ENCODE data around the gene ABLIM1.
A peak's percentile ranks its signal among the peaks of the same experiment; 100 is the strongest.
"Not testable (repeated sequence)": the region's sequence is repeated elsewhere in the genome, so short reads cannot be mapped to it uniquely, and the experiment has no call there.

Gene ABLIM1

GRCh38 chr10:114658175-114658574 is at the start of gene ABLIM1:
ABLIM1 (minus strand) TSS chr10:114658275; CDS start chr10:114658200, 75 bp downstream.
- Histone ChIP-seq H3K4me3 (ENCODE audit: low read depth, low read length) (no peak within 1 kb of the TSS), H3K27ac (ENCODE audit: low read depth, low read length) (no peak within 1 kb of the TSS), H3K9me3 (ENCODE audit: control insufficient read depth, insufficient read depth, low read length) (no peaks in the 10 kb centered on the region), H3K4me1 (ENCODE audit: control insufficient read depth, insufficient read depth, low read length) (peaks cover 8% of the 10 kb centered on the region), H3K27me3 (ENCODE audit: control insufficient read depth, insufficient read depth, low read length) (no peaks in the 10 kb centered on the region), H3K9ac (ENCODE audit: low read depth, low read length) (no peak within 1 kb of the TSS), H3K36me3 (ENCODE audit: control insufficient read depth, insufficient read depth, low read length) (no peaks in the 10 kb centered on the region)

DNA sequence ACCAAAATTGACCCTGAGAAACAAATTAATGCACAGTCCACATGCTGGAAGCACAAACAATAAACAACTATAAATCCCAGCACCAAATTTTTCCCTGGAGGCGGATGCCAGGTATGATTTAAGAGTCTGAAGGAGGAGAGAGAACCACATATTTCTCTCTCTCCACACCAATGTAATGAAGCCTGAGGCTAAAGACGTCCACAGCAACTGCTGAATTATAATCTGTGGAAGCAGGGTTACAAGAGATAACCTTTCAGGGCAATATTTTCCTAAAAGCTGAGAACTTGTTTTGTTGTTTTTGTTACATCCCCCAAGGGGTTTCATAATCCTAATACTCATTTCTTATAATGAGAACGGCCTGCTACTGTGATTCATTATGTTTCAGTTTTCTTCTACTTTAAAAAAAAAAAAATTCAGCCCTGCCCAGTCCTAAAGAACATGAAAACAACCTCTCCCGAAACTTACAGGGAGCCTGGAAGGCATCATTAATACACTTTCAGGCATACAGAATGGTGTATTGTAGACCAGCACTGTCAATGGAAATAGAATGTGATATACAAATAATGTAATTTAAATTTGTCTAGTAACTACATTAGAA is 48.5 kb upstream of the ABLIM1 start:
- Histone ChIP-seq H3K36me3 (ENCODE audit: control insufficient read depth, insufficient read depth, low read length) (no peaks in the 10 kb centered on the region), H3K4me3 (ENCODE audit: low read depth, low read length) (no peak overlapping the region), H3K4me1 (ENCODE audit: control insufficient read depth, insufficient read depth, low read length) (peaks cover 8% of the 10 kb centered on the region; the same call in 1 of the 2 replicates), H3K27me3 (ENCODE audit: control insufficient read depth, insufficient read depth, low read length) (no peaks in the 10 kb centered on the region), H3K9me3 (ENCODE audit: control insufficient read depth, insufficient read depth, low read length) (no peaks in the 10 kb centered on the region), H3K27ac (ENCODE audit: low read depth, low read length) (no peak overlapping the region), H3K9ac (ENCODE audit: low read depth, low read length) (no peak overlapping the region)

DNA sequence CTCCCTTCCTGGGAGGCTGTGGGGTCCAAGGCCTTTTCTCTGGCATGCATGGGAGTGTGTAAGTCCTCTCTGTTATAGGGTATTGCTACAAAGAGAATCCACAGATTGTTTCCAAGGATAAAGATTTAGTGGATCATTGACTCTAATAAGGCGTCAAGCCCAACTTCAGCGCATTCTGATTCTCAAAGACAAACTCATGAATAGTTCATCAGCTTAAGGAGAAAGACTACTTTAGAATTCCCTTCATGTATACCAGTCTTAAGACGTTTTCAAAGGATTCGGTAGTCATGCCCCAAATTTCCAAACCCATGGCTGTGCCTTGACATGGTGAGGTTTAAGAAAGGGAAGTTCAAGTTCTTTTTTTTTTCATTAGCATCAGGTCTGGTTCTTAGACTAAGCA is 46.6 kb upstream of the ABLIM1 start:
- H3K9me3 ChIP-seq (ENCODE audit: control insufficient read depth, insufficient read depth, low read length) = no peaks in the 10 kb centered on the region
- H3K36me3 ChIP-seq (ENCODE audit: control insufficient read depth, insufficient read depth, low read length) = no peaks in the 10 kb centered on the region
- H3K4me1 ChIP-seq (ENCODE audit: control insufficient read depth, insufficient read depth, low read length) = peaks cover 6% of the 10 kb centered on the region; the same call in 1 of the 2 replicates
- no peaks in the 10 kb centered on the region for H3K27me3 ChIP-seq (ENCODE audit: control insufficient read depth, insufficient read depth, low read length)
- H3K27ac ChIP-seq (ENCODE audit: low read depth, low read length) = no peak overlapping the region
- no peak overlapping the region for H3K4me3 ChIP-seq (ENCODE audit: low read depth, low read length)
- no peak overlapping the region for H3K9ac ChIP-seq (ENCODE audit: low read depth, low read length)

DNA sequence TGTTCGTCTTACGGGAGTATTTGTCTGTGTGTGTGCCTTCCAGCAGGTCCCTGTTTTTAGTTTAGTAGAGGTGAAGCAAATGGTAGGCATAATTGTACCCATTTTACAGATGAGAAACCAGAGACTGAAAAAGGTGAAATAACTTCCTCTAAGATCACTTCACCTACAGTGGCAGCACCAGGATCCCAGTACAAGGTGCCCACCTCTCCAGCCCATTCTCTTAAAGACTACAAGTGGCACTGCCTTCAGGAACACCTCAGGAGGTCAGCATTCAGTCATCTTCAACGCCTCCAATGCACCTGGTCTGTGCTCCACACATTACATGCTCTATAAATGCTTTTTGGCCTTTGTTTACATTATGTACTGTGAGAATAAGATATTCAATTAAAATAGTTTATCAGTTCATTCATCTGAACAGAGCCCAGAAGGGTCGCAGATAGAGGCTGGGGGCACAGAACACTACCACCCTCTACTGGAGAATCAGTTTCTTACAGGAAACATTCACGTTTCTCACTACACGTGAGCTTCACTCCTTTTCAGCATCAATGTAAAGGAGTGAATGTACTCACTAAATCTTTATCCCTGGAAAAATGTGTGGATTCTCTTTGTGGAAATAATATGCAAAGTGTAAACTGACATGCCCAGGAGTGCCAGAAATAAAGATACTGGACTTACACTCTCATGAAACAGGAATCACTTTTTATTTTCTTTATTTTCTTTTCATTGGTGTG is 45.5 kb upstream of the ABLIM1 start:
- no peak overlapping the region for H3K9ac ChIP-seq (ENCODE audit: low read depth, low read length)
- H3K4me1 ChIP-seq (ENCODE audit: control insufficient read depth, insufficient read depth, low read length) = no peaks in the 10 kb centered on the region
- H3K4me3 ChIP-seq (ENCODE audit: low read depth, low read length) = no peak overlapping the region
- H3K36me3 ChIP-seq (ENCODE audit: control insufficient read depth, insufficient read depth, low read length) = no peaks in the 10 kb centered on the region
- no peaks in the 10 kb centered on the region for H3K9me3 ChIP-seq (ENCODE audit: control insufficient read depth, insufficient read depth, low read length)
- H3K27me3 ChIP-seq (ENCODE audit: control insufficient read depth, insufficient read depth, low read length) = no peaks in the 10 kb centered on the region
- H3K27ac ChIP-seq (ENCODE audit: low read depth, low read length) = no peak overlapping the region

GRCh38 chr10:114698271-114699061 is 40.4 kb upstream of the ABLIM1 start:
- Histone ChIP-seq H3K9me3 (ENCODE audit: control insufficient read depth, insufficient read depth, low read length) (no peaks in the 10 kb centered on the region), H3K27me3 (ENCODE audit: control insufficient read depth, insufficient read depth, low read length) (no peaks in the 10 kb centered on the region), H3K36me3 (ENCODE audit: control insufficient read depth, insufficient read depth, low read length) (no peaks in the 10 kb centered on the region), H3K4me1 (ENCODE audit: control insufficient read depth, insufficient read depth, low read length) (peaks cover 4% of the 10 kb centered on the region; the same call in 1 of the 2 replicates), H3K4me3 (ENCODE audit: low read depth, low read length) (no peak overlapping the region), H3K27ac (ENCODE audit: low read depth, low read length) (no peak overlapping the region), H3K9ac (ENCODE audit: low read depth, low read length) (no peak overlapping the region)

DNA sequence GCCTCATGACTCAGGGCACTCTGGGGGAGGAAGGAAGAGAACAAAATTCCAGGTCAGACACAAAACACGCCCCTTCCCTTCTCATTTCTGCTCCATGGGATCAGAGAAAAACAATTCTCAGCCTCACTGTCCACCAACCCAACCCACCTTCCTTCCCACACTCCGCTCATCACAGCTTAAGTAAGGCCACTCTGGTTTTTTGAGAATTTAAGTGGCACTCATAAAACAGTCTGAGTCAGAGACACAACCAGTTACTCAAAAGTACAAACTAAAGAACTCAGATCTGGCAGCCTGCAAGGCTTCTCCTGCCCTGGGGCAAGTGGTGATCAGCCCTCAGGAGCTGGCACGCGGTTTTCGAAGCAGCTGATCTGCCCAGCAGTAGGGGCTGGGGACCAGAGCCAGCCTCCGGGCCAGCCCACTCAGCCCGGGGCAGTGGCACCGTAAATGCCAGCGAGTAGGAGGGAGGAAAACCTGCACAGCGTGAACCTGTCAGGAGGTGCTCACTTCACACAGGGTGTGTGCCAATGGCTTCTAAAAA is 39.1 kb upstream of the ABLIM1 start:
- H3K4me3 ChIP-seq (ENCODE audit: low read depth, low read length) = no peak overlapping the region
- H3K4me1 ChIP-seq (ENCODE audit: control insufficient read depth, insufficient read depth, low read length) = peaks cover 4% of the 10 kb centered on the region; the same call in 1 of the 2 replicates
- no peak overlapping the region for H3K27ac ChIP-seq (ENCODE audit: low read depth, low read length)
- no peaks in the 10 kb centered on the region for H3K9me3 ChIP-seq (ENCODE audit: control insufficient read depth, insufficient read depth, low read length)
- H3K27me3 ChIP-seq (ENCODE audit: control insufficient read depth, insufficient read depth, low read length) = no peaks in the 10 kb centered on the region
- H3K9ac ChIP-seq (ENCODE audit: low read depth, low read length) = no peak overlapping the region
- no peaks in the 10 kb centered on the region for H3K36me3 ChIP-seq (ENCODE audit: control insufficient read depth, insufficient read depth, low read length)

GRCh38 chr10:114696301-114696700 is 38.2 kb upstream of the ABLIM1 start:
- H3K9ac ChIP-seq (ENCODE audit: low read depth, low read length); H3K36me3 ChIP-seq (ENCODE audit: control insufficient read depth, insufficient read depth, low read length); H3K27me3 ChIP-seq (ENCODE audit: control insufficient read depth, insufficient read depth, low read length); H3K9me3 ChIP-seq (ENCODE audit: control insufficient read depth, insufficient read depth, low read length); H3K27ac ChIP-seq (ENCODE audit: low read depth, low read length); H3K4me3 ChIP-seq (ENCODE audit: low read depth, low read length): not testable (repeated sequence)
- H3K4me1 ChIP-seq (ENCODE audit: control insufficient read depth, insufficient read depth, low read length) = peaks cover 13% of the 10 kb centered on the region; the same call in 1 of the 2 replicates

DNA sequence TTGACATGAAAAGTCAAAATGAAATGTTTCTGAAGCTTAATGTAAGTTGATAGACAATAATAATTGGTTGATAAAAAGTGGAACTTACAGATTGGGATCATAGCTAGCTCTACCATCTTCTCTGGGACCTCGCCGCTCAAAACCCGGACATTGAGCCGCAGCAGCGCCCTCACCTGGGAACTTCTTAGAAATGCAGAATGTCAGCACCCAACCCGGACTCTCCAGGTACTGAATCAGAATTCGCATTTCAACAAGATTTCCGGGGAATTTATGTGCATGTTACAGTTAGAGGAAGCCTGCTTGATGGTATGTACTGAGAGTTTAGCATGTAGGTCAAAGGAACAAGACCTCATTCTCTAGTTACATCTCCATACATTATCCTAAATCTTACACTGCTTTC is 36.7 kb upstream of the ABLIM1 start:
- Histone ChIP-seq H3K27ac (ENCODE audit: low read depth, low read length) (no peak overlapping the region), H3K4me1 (ENCODE audit: control insufficient read depth, insufficient read depth, low read length) (peaks cover 17% of the 10 kb centered on the region; the same call in 1 of the 2 replicates), H3K36me3 (ENCODE audit: control insufficient read depth, insufficient read depth, low read length) (no peaks in the 10 kb centered on the region), H3K9ac (ENCODE audit: low read depth, low read length) (no peak overlapping the region), H3K9me3 (ENCODE audit: control insufficient read depth, insufficient read depth, low read length) (no peaks in the 10 kb centered on the region), H3K27me3 (ENCODE audit: control insufficient read depth, insufficient read depth, low read length) (no peaks in the 10 kb centered on the region), H3K4me3 (ENCODE audit: low read depth, low read length) (no peak overlapping the region)

- Histone ChIP-seq H3K36me3 (ENCODE audit: control insufficient read depth, insufficient read depth, low read length) (no peaks in the 10 kb centered on the region), H3K4me1 (ENCODE audit: control insufficient read depth, insufficient read depth, low read length) (peaks cover 17% of the 10 kb centered on the region; the same call in 1 of the 2 replicates), H3K4me3 (ENCODE audit: low read depth, low read length) (no peak overlapping the region), H3K27me3 (ENCODE audit: control insufficient read depth, insufficient read depth, low read length) (no peaks in the 10 kb centered on the region), H3K9me3 (ENCODE audit: control insufficient read depth, insufficient read depth, low read length) (no peaks in the 10 kb centered on the region), H3K9ac (ENCODE audit: low read depth, low read length) (no peak overlapping the region), H3K27ac (ENCODE audit: low read depth, low read length) (no peak overlapping the region)
Observed at GRCh38 chr10:114694062-114694461, 36.0 kb upstream of the ABLIM1 start.

GRCh38 chr10:114691442-114691941 is 33.4 kb upstream of the ABLIM1 start:
- no peaks in the 10 kb centered on the region for H3K36me3 ChIP-seq (ENCODE audit: control insufficient read depth, insufficient read depth, low read length)
- peaks cover 17% of the 10 kb centered on the region; the same call in 1 of the 2 replicates for H3K4me1 ChIP-seq (ENCODE audit: control insufficient read depth, insufficient read depth, low read length)
- H3K9ac ChIP-seq (ENCODE audit: low read depth, low read length) = no peak overlapping the region
- no peaks in the 10 kb centered on the region for H3K9me3 ChIP-seq (ENCODE audit: control insufficient read depth, insufficient read depth, low read length)
- no peak overlapping the region for H3K4me3 ChIP-seq (ENCODE audit: low read depth, low read length)
- H3K27me3 ChIP-seq (ENCODE audit: control insufficient read depth, insufficient read depth, low read length) = no peaks in the 10 kb centered on the region
- H3K27ac ChIP-seq (ENCODE audit: low read depth, low read length) = peak overlapping the region; percentile 51
